Ecto neural progenitor cell (in vitro differentiated cells): ENCODE results near the gene CCDC169.

ENCODE experiments used
- DNase-seq: peaks from one replicate; pipeline ENCODE4 v3.0.0-alpha.2; 2018; ENCODE audit warnings: low spot score

Gene CCDC169

DNA sequence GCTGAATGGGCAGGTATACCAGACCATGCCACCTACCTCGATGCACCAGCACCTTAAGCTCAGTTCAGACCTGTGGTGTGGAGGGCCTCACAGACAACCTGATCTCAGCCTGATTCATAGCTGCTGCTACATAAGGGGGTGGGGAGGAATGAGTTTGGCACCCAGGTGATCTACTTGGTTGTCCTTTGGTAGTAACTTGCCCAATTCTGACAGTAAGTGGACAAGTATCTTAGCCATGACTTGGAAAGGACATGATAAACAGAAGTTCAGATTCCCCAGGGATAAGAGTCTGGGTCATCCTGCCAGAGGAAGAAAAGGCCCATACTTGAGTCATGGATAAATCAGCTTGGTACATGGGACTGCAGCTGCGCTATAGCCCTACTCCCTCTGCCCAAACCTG lies 54.9 kb downstream of the CCDC169 start:
- no peak for DNase-seq

GRCh38 chr13:36231236-36231635 lies 66.4 kb downstream of the CCDC169 start:
- no peak for DNase-seq

GRCh38 chr13:36224730-36225129 lies 72.9 kb downstream of the CCDC169 start:
- no peak for DNase-seq

DNA sequence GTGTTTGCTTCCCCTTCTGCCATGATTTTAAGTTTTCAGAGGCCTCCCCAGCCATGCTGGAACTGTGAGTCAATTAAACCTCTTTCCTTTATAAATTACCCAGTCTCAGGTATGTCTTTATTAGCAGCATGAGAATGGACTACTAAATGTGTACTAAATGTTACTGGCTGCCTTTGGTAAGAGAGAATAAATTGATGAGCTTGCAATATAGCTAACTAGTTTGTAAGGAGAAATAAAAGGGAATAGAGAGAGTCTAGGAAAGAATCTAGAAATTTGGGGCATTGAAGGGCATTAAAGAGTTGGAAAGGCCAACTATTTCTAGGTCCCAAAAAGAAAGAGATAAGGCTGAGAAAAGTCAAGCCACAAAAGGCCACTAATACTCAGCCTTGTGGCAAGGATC lies 77.7 kb downstream of the CCDC169 start:
- DNase-seq, result no peak

DNA sequence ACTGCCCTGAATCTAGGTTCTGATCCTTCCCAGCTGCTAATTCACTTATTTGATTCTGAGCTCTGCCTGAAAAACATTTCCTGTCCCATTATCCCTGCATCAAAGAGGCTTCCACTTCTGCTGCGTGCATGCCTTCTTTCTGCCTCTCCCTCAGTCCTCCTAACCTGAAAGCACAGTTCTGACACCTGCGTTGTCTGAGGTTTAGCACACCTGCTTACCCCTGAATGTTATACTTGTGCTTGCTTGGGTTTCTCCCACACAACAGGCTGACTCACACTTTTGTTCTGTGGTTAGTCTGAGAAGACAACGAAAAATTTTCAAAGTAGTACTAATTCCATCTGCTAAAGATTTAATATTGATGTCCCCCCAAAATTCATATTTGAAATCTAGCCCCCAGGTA lies 80.2 kb downstream of the CCDC169 start:
- no peak for DNase-seq

GRCh38 chr13:36214163-36214921 lies 83.3 kb downstream of the CCDC169 start, which contains the start of gene SOHLH2:
SOHLH2 (minus strand) TSS chr13:36214556; CDS start chr13:36214526, 30 bp downstream.
- no peak for DNase-seq

GRCh38 chr13:36212789-36213188 lies 84.8 kb downstream of the CCDC169 start:
- no peak for DNase-seq

GRCh38 chr13:36211567-36211966 lies 86.0 kb downstream of the CCDC169 start:
- DNase-seq, result no peak

DNA sequence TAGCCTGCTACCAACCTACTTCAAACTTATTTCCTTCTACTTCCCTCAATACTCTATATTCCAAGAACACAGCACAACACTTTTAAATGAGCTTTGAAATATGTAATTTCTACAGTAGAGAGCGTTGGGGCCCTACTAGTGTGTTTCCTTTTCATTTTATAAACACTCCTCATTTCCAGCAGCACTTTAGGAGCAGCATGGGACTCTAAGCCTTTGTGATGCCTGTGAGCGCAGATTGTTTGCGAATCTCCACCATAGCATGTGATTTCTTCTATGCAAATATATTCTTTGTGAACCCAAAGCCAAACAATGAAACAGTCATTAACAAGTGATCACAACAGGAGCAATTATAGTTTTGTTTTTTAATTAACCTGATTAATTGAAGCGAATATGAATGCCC lies 86.9 kb downstream of the CCDC169 start:
- DNase-seq, result no peak

GRCh38 chr13:36207672-36208071 lies 89.9 kb downstream of the CCDC169 start:
- DNase-seq, result no peak

GRCh38 chr13:36193151-36193855 lies 104.3 kb downstream of the CCDC169 start:
- DNase-seq, result no peak

- DNase-seq, result no peak
Observed at GRCh38 chr13:36192166-36192565, 105.4 kb downstream of the CCDC169 start.

DNA sequence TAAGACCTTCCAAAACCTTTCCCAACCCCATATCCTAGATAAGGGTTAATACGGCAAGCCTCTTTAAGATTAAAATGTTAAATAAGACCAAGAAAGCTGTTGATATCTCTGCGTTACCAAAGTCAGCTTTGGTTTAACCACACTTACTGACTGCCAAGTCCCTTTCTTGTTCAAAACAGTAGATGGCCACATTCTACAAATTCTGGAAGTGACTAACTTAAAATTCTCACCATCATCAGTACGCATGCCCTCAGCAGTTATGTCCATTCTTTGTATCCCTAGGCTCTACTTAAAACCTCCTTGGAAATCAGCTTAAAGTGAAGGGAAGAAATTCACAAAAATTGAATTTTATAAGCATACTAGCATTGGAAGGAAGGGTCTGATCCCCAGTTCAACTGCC lies 106.8 kb downstream of the CCDC169 start:
- no peak for DNase-seq

- DNase-seq, result no peak
Observed at GRCh38 chr13:36188441-36188840, 109.2 kb downstream of the CCDC169 start.

- no peak for DNase-seq
Observed at GRCh38 chr13:36183901-36184300, 113.7 kb downstream of the CCDC169 start.
